GM12872 (cell line): Measurements from ENCODE around the gene SS18L1.

Experiments
- TF ChIP-seq, protein P1 (sequence below): IDR thresholded peaks from 3 replicates; pipeline ENCODE4 v1.5.1; 2011; ENCODE audit warnings: low read depth, mild to moderate bottlenecking, low read length, moderate library complexity; ENCODE audit not compliant: insufficient read depth

SS18L1 gene

GRCh38 chr20:62143081-62143956, at the start of gene SS18L1, which contains the start of gene PSMA7:
Gene SS18L1 (plus strand): TSS chr20:62143769. CDS start chr20:62143821, 52 bp downstream.
Gene PSMA7 (minus strand): TSS chr20:62143394. CDS start chr20:62143303, 91 bp downstream.
- TF ChIP-seq, protein P1, sequence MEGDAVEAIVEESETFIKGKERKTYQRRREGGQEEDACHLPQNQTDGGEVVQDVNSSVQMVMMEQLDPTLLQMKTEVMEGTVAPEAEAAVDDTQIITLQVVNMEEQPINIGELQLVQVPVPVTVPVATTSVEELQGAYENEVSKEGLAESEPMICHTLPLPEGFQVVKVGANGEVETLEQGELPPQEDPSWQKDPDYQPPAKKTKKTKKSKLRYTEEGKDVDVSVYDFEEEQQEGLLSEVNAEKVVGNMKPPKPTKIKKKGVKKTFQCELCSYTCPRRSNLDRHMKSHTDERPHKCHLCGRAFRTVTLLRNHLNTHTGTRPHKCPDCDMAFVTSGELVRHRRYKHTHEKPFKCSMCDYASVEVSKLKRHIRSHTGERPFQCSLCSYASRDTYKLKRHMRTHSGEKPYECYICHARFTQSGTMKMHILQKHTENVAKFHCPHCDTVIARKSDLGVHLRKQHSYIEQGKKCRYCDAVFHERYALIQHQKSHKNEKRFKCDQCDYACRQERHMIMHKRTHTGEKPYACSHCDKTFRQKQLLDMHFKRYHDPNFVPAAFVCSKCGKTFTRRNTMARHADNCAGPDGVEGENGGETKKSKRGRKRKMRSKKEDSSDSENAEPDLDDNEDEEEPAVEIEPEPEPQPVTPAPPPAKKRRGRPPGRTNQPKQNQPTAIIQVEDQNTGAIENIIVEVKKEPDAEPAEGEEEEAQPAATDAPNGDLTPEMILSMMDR, result no peak

DNA sequence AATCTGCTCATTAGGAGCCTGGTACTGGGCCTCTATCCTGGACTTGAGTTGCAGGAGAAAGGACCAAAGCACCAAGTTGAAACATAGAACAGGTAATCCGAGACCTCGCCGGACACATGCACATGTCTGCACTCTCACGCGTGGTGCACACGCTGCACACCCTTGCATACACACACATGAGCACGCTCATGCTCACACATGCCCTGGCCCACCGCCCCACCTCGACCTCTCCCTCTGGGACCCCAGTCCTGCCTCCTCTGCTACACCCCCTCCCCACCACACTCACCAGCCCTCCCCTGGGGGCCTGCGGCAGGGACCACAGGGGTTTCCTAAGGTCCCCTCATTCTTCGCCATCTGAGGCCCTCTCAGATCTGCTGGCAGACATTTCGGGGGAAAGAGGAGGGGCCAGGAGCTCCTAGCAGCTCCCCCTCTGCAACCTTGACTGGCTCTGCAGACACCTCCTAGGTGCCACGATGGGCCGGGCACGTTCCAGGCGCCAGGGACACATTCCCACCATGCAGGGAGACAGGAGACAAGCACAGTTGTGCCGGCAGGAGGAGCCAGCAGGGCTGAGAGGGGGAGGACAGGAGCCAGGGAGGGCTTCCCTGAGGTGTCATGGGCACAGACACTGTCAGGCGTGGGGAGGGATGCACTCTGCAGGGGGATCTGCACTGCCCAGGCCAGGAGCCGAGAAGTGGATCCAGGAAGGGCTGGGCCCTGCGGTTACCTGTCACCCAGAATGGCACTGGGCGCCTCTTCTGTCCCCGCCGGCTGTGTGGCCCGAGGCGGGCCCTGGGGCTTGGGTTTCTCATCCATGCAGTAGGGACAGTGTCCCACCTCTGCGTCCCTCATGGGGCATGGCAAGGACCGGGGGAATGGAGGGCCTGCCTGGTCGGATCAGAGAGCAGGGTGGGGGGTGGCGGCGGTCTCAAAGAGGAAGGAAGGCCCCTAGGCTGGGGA, 46.9 kb upstream of the SS18L1 start:
- TF ChIP-seq, protein P1, result no peak

DNA sequence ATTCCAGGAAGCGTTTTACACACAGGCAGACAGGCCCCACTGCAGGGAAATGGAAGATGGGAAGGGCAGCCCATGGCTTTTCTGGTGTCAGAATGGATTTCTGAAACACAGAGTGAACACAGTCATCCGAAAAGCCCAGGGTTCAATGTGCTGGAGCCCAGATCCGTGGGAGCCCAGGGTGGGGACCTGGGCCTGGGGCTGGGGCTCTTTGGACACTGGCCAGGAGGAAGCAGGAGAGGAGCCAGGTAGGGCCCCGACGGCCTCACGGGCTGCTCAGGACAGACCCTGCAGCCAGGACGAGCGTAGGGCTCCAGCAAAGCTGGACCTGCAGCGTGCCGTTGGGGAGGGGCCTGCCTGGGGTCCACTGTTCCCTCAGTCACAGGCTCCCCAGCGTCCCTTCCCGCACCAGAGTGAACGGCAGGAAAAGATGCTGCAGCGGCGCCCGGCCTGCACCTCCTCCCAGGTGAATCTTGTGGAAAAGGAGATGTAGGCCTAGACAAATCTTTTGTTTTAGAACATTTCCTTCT, 45.6 kb upstream of the SS18L1 start:
- TF ChIP-seq, protein P1, result no peak

DNA sequence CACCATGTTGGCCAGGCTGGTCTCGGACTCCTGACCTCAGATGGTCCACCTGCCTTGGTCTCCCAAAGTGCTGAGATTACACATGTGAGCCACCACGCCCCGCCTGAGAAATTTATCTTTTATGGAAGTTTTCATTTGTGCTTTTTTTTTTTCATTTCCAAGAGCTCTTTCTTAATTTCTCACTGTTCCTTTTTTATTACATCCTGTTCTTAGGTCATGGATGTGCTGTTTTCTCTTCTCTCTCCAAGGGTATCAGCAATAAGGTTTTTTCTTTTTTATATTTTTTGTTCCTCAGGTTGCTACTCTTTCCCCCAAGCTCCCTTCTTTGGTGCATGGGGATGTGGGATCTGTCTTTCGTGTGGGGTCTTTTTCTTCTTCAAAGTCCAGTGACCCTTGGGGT, 42.5 kb upstream of the SS18L1 start:
- TF ChIP-seq, protein P1, result no peak

DNA sequence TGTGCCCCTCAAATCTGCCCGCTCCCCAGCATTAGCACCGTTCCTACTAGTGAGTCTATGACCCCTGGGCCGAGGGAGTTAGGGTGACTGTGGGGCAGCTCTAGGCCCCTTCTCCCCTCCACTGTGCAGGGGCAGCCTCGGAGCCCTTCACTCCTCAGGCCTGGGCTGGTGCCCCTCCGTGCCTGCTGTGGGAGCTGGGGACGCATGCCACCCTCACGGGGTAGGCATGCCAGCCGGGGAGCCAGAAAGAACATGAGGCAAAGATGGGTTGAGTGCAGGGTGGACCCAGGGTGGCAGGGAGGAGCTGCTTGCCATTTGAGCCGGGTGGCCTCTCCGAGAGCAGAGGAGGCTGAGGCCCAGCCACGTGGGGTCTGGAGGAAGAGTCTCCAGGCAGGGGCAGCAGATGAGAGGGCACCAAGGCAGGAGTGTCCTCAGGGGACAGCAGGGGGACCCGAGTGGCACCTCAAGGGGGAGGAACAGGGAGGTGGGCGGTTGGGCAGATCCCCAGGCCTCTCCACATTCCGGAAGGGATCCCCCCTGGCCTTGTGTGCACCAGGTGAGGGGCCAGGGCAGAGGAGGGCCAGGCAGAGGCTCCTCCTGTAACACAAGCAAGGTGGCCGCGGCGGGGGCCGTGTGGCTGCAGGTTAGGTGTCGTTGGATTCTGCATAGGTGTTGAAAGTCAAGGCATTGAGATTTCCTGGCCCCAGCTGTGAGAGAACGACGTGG, 39.9 kb upstream of the SS18L1 start:
- TF ChIP-seq, protein P1, result no peak

DNA sequence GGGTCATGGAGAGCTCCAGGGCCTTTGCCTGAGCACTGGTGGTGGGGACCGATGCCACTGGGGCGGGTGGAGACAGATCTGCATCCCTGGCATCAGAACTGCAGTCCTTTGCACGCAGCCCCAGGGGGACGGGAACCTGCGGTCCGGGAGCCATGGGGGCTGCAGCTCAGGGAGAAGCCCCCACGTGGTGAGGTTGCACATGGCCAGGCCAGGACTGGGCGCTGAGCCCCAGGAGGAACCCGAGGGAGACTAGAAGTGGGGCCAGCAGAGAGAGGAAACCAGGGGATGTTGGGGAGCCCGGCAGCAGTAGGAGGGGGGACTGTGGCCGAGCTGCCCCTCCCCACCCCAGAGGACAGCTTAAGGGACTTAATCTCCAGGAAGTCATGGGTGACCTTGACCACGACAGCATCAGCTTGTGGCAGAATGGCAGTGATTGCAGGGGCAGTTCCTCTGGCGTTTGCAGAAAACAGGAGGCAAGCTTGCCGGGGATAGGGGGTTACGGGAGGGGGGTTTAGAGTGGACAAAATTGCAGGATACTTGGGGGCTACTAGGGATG, 39.3 kb upstream of the SS18L1 start:
- TF ChIP-seq, protein P1, result no peak
